HG03342 (cell line): ENCODE measurements around the gene LEMD3.

ENCODE experiments used
- ATAC-seq: cut with Tn5 transposase; IDR thresholded peaks from one replicate; pipeline ENCODE4 v1.9.1; 2021; ENCODE audit warnings: mild to moderate bottlenecking, moderate library complexity; ENCODE audit not compliant: unreplicated experiment

The LEMD3 gene

GRCh38 chr12:65169320-65170208 is at the start of gene LEMD3:
Gene LEMD3 (plus strand): TSS chr12:65169583. CDS start chr12:65169597, 14 bp downstream.
- peak; percentile 92 for ATAC-seq

- peak; percentile 63 for ATAC-seq
Observed at GRCh38 chr12:65121049-65121955, 48.1 kb upstream of the LEMD3 start, which contains the start of gene WIF1. Gene WIF1 (minus strand): TSS chr12:65121305. CDS start chr12:65121191, 114 bp downstream.

GRCh38 chr12:65121956-65122469 is 47.4 kb upstream of the LEMD3 start:
- ATAC-seq = no peak

GRCh38 chr12:65122703-65123102 is 46.7 kb upstream of the LEMD3 start:
- ATAC-seq = no peak

- no peak for ATAC-seq
Observed at GRCh38 chr12:65123435-65124063, 45.8 kb upstream of the LEMD3 start.

- no peak for ATAC-seq
Observed at GRCh38 chr12:65125247-65125646, 44.1 kb upstream of the LEMD3 start.

GRCh38 chr12:65125975-65126374 is 43.4 kb upstream of the LEMD3 start:
- no peak for ATAC-seq

GRCh38 chr12:65126482-65126881 is 42.9 kb upstream of the LEMD3 start:
- no peak for ATAC-seq

- no peak for ATAC-seq
Observed at GRCh38 chr12:65133879-65134278, 35.5 kb upstream of the LEMD3 start.

GRCh38 chr12:65139389-65139788 is 30.0 kb upstream of the LEMD3 start:
- ATAC-seq = no peak

- no peak for ATAC-seq
Observed at GRCh38 chr12:65140738-65141137, 28.6 kb upstream of the LEMD3 start.

- no peak for ATAC-seq
Observed at GRCh38 chr12:65147312-65147905, 22.0 kb upstream of the LEMD3 start.

GRCh38 chr12:65152012-65152411 is 17.4 kb upstream of the LEMD3 start:
- ATAC-seq = no peak

- ATAC-seq = no peak
Observed at GRCh38 chr12:65152596-65152995, 16.8 kb upstream of the LEMD3 start.

- ATAC-seq = peak; percentile 40
Observed at GRCh38 chr12:65155784-65156183, 13.6 kb upstream of the LEMD3 start.

GRCh38 chr12:65156366-65156841 is 13.0 kb upstream of the LEMD3 start:
- peak; percentile 92 for ATAC-seq

- no peak for ATAC-seq
Observed at GRCh38 chr12:65157091-65157490, 12.3 kb upstream of the LEMD3 start.

GRCh38 chr12:65162609-65163008 is 6.8 kb upstream of the LEMD3 start:
- ATAC-seq = peak; percentile 59

GRCh38 chr12:65164244-65164643 is 5.1 kb upstream of the LEMD3 start:
- ATAC-seq = no peak

- ATAC-seq = no peak
Observed at GRCh38 chr12:65164774-65165173, 4.6 kb upstream of the LEMD3 start.
